MM.1S (cell line): ENCODE results near the gene POMC.

ENCODE experiments used
- DNase-seq: peaks from one replicate; pipeline ENCODE4 v3.0.0-alpha.2; 2015
- H2AFZ ChIP-seq: fragments of 300-600 bp; sonication (generic); 2 replicates; pipeline ENCODE4 v1.6.0; 2016; ENCODE audit warnings: antibody characterized with exemption, low read length
- H3F3A ChIP-seq: fragments of 300-600 bp; sonication (generic); 2 replicates; pipeline ENCODE4 v1.6.1; 2016; ENCODE audit warnings: mild to moderate bottlenecking, antibody characterized with exemption, low read length, moderate library complexity, mixed read lengths; ENCODE audit not compliant: insufficient read depth
- H3K27ac ChIP-seq: fragments of 300-600 bp; sonication (generic); 2 replicates; pipeline ENCODE4 v1.5.1; 2016; ENCODE audit warnings: mild to moderate bottlenecking, low read length
- H3K27me3 ChIP-seq: fragments of 300-600 bp; sonication (generic); replicated peaks from 2 replicates; pipeline ENCODE4 v1.6.0; 2016; ENCODE audit warnings: low read length; ENCODE audit not compliant: insufficient read depth
- H3K36me3 ChIP-seq: fragments of 300-600 bp; sonication (generic); replicated peaks from 2 replicates; pipeline ENCODE4 v1.6.1; 2016; ENCODE audit warnings: mild to moderate bottlenecking, low read length, mixed read lengths; ENCODE audit not compliant: insufficient read depth
- H3K4me1 ChIP-seq: fragments of 300-600 bp; sonication (generic); 2 replicates; pipeline ENCODE4 v1.6.1; 2016; ENCODE audit warnings: low read length, mixed read lengths
- H3K4me2 ChIP-seq: fragments of 300-600 bp; sonication (generic); 2 replicates; pipeline ENCODE4 v1.6.0; 2016; ENCODE audit warnings: low read depth, low read length
- H3K4me3 ChIP-seq: fragments of 300-600 bp; sonication (generic); 2 replicates; pipeline ENCODE4 v1.5.1; 2016; ENCODE audit warnings: low read length, mixed read lengths
- H3K79me2 ChIP-seq: fragments of 300-600 bp; sonication (generic); 2 replicates; pipeline ENCODE4 v1.6.1; 2016; ENCODE audit warnings: mixed run types, low read length, mixed read lengths
- H3K9ac ChIP-seq: fragments of 300-600 bp; sonication (generic); 2 replicates; pipeline ENCODE4 v1.6.1; 2016; ENCODE audit warnings: low read length, mixed read lengths
- H3K9me2 ChIP-seq: fragments of 300-600 bp; sonication (generic); replicated peaks from 2 replicates; pipeline ENCODE4 v1.6.1; 2016; ENCODE audit warnings: mild to moderate bottlenecking, low read length, mixed read lengths; ENCODE audit not compliant: insufficient read depth
- H3K9me3 ChIP-seq: fragments of 300-600 bp; sonication (generic); replicated peaks from 2 replicates; pipeline ENCODE4 v1.6.1; 2016; ENCODE audit warnings: mild to moderate bottlenecking, low read length, mixed read lengths; ENCODE audit not compliant: insufficient read depth
- H4K20me1 ChIP-seq: fragments of 300-600 bp; sonication (generic); 2 replicates; pipeline ENCODE4 v1.6.1; 2016; ENCODE audit warnings: mild to moderate bottlenecking, low read length, moderate library complexity, mixed read lengths; ENCODE audit not compliant: insufficient read depth
- CTCF ChIP-seq: fragments of 300-600 bp; sonication (generic); IDR thresholded peaks from 2 replicates; pipeline ENCODE4 v1.5.1; 2016; ENCODE audit warnings: antibody characterized with exemption, low read length, mixed read lengths
- EZH2 ChIP-seq: fragments of 300-600 bp; sonication (generic); optimal IDR thresholded peaks from 2 replicates; pipeline ENCODE3; 2017; ENCODE audit warnings: low read depth, mild to moderate bottlenecking, antibody characterized with exemption, low read length, mixed read lengths
- EZH2phosphoT487 ChIP-seq: fragments of 300-600 bp; sonication (generic); IDR thresholded peaks from 2 replicates; pipeline ENCODE4 v1.6.1; 2018; ENCODE audit warnings: antibody characterized with exemption, low read length

The POMC gene

GRCh38 chr2:25201265-25201664, 32.9 kb upstream of the POMC start:
- no peaks in the 10 kb centered on the region for H3K9me3 ChIP-seq
- H3K79me2 ChIP-seq, result no peaks in the 10 kb centered on the region
- no peaks in the 10 kb centered on the region for H3F3A ChIP-seq
- H3K27me3 ChIP-seq, result peaks cover 12% of the 10 kb centered on the region
- H3K9me2 ChIP-seq, result no peaks in the 10 kb centered on the region
- H4K20me1 ChIP-seq, result no peaks in the 10 kb centered on the region
- H3K4me1 ChIP-seq, result no peaks in the 10 kb centered on the region
- H2AFZ ChIP-seq, result no peak overlapping the region
- no peak overlapping the region for H3K4me3 ChIP-seq
- DNase-seq, result no peak
- TF ChIP-seq CTCF (0 out of 2 replicates have a peak, but pooled peaks have one; percentile 16), EZH2phosphoT487 (no peak), EZH2 (no peak)
- no peaks in the 10 kb centered on the region for H3K36me3 ChIP-seq
- H3K27ac ChIP-seq, result no peak overlapping the region
- H3K4me2 ChIP-seq, result no peak overlapping the region
- H3K9ac ChIP-seq, result no peak overlapping the region

GRCh38 chr2:25198576-25198975, 30.2 kb upstream of the POMC start:
- Histone ChIP-seq H3K9me2 (no peaks in the 10 kb centered on the region), H4K20me1 (no peaks in the 10 kb centered on the region), H2AFZ (no peak overlapping the region), H3K4me3 (no peak overlapping the region), H3K79me2 (no peaks in the 10 kb centered on the region), H3F3A (no peaks in the 10 kb centered on the region), H3K4me2 (no peak overlapping the region), H3K4me1 (no peaks in the 10 kb centered on the region), H3K9me3 (no peaks in the 10 kb centered on the region), H3K27ac (no peak overlapping the region), H3K9ac (no peak overlapping the region), H3K36me3 (no peaks in the 10 kb centered on the region), H3K27me3 (no peaks in the 10 kb centered on the region)
- DNase-seq, result no peak
- TF ChIP-seq CTCF (no peak), EZH2phosphoT487 (no peak), EZH2 (no peak)

GRCh38 chr2:25198209-25198525, 29.8 kb upstream of the POMC start:
- Histone ChIP-seq H3K9me2 (no peaks in the 10 kb centered on the region), H3K4me3 (no peak overlapping the region), H3K4me1 (no peaks in the 10 kb centered on the region), H3K9me3 (no peaks in the 10 kb centered on the region), H3K36me3 (no peaks in the 10 kb centered on the region), H2AFZ (no peak overlapping the region), H3K79me2 (no peaks in the 10 kb centered on the region), H3F3A (no peaks in the 10 kb centered on the region), H3K27me3 (no peaks in the 10 kb centered on the region), H3K27ac (no peak overlapping the region), H3K4me2 (no peak overlapping the region), H4K20me1 (no peaks in the 10 kb centered on the region), H3K9ac (no peak overlapping the region)
- no peak for TF ChIP-seq CTCF
- TF ChIP-seq EZH2, result no peak
- no peak for TF ChIP-seq EZH2phosphoT487
- no peak for DNase-seq
